Dedifferentiated amniotic fluid mesenchymal stem cell (primary cell): Measurements from ENCODE around the gene ATP6V1D.
"Not testable (repeated sequence)": the region's sequence is repeated elsewhere in the genome, so short reads cannot be mapped to it uniquely, and the experiment has no call there.

Experiments
- DNase-seq: peaks from one replicate; pipeline ENCODE4 v3.0.0-alpha.2; 2016; ENCODE audit errors: extremely low spot score

ATP6V1D gene

GRCh38 chr14:67370830-67371229 lies 11.2 kb upstream of the ATP6V1D start:
- no peak for DNase-seq

- DNase-seq: no peak
These were observed 5.9 kb upstream of the ATP6V1D start for GRCh38 chr14:67365476-67365875.

GRCh38 chr14:67360470-67361206 lies 1.0 kb upstream of the ATP6V1D start:
- DNase-seq: no peak

- peak; percentile 42 for DNase-seq
These were observed 455 bp downstream of the ATP6V1D start for GRCh38 chr14:67358924-67359774.

GRCh38 chr14:67357969-67358354 lies 1.6 kb downstream of the ATP6V1D start:
- no peak for DNase-seq

- DNase-seq: no peak
These were observed 2.2 kb downstream of the ATP6V1D start for GRCh38 chr14:67357186-67357968.

- no peak for DNase-seq
These were observed 7.5 kb downstream of the ATP6V1D start for GRCh38 chr14:67352055-67352454.

- DNase-seq: no peak
These were observed 14.0 kb downstream of the ATP6V1D start for GRCh38 chr14:67345583-67345982.

GRCh38 chr14:67343601-67344230 lies 15.9 kb downstream of the ATP6V1D start:
- DNase-seq: no peak

- DNase-seq: not testable (repeated sequence)
These were observed 18.4 kb downstream of the ATP6V1D start for GRCh38 chr14:67341231-67341630.

GRCh38 chr14:67335781-67336180 lies 23.8 kb downstream of the ATP6V1D start:
- DNase-seq: no peak

- DNase-seq: no peak
These were observed 27.1 kb downstream of the ATP6V1D start for GRCh38 chr14:67332468-67332867.

GRCh38 chr14:67331368-67332125 lies 28.1 kb downstream of the ATP6V1D start:
- DNase-seq: peak; percentile 28

GRCh38 chr14:67329666-67330065 lies 29.9 kb downstream of the ATP6V1D start:
- not testable (repeated sequence) for DNase-seq

GRCh38 chr14:67319142-67319541 lies 40.5 kb downstream of the ATP6V1D start:
- no peak for DNase-seq

- DNase-seq: no peak
These were observed 41.8 kb downstream of the ATP6V1D start for GRCh38 chr14:67317822-67318221.

- no peak for DNase-seq
These were observed 46.5 kb downstream of the ATP6V1D start for GRCh38 chr14:67313153-67313552.

- no peak for DNase-seq
These were observed 47.7 kb downstream of the ATP6V1D start for GRCh38 chr14:67311868-67312267.
